Panc1 (cell line): ENCODE results near the gene SLC30A1. TPM values are rescaled to one million over a fixed set of nuclear protein-coding genes. Genes with fewer than 3 reads are reported as not detected.

Experiments
- ATAC-seq: fragments of 200-7000 bp; cut with Tn5 transposase; 2 replicates; pipeline ENCODE4 v1.9.1; 2020; ENCODE audit warnings: mild to moderate bottlenecking, moderate library complexity
- BruUV-seq: library from RNA; stranded (reverse); fragments of 400-500 nt; replicated peaks from 2 replicates; lab custom pipeline; 2021; lab: Mats Ljungman, UMichigan
- CTCF ChIA-PET: fragments of 300-600 bp; sonication (Branson Sonifier 250); formaldehyde crosslinking; loops from one replicate; lab custom pipeline; 2022; ENCODE audit warnings: antibody characterized with exemption; lab: Charles Lee
- POLR2A ChIA-PET: fragments of 300-600 bp; sonication (Branson Sonifier 250); formaldehyde crosslinking; loops from one replicate; lab custom pipeline; 2022; ENCODE audit warnings: antibody characterized with exemption; lab: Charles Lee
- DNase-seq: peaks from one replicate; pipeline ENCODE4 v3.0.0-alpha.2; 2010; ENCODE audit warnings: low read depth, low spot score
- H3K27ac ChIP-seq: 2 replicates; pipeline ENCODE4 v1.5.1; 2011; ENCODE audit warnings: mild to moderate bottlenecking, low read length, inconsistent platforms
- H3K27me3 ChIP-seq: fragments of 200-500 bp; sonication (Bioruptor generic); 2 replicates; pipeline ENCODE4 v1.6.0; 2014; ENCODE audit warnings: low read length, inconsistent platforms; ENCODE audit not compliant: control insufficient read depth, insufficient read depth
- H3K36me3 ChIP-seq: fragments of 200-500 bp; sonication (Bioruptor generic); 2 replicates; pipeline ENCODE4 v1.5.1; 2014; ENCODE audit warnings: inconsistent platforms, mild to moderate bottlenecking, low read length, moderate library complexity; ENCODE audit not compliant: control insufficient read depth, insufficient read depth
- H3K4me1 ChIP-seq: 2 replicates; pipeline ENCODE4 v1.5.1; 2011; ENCODE audit warnings: inconsistent platforms, mild to moderate bottlenecking, low read length, moderate library complexity; ENCODE audit not compliant: control insufficient read depth, insufficient read depth
- H3K4me3 ChIP-seq, 2 experiments: 2 replicates each; pipeline ENCODE4 v1.5.1; 2011 to 2012; ENCODE audit warnings: low read depth in 2 of 2, low read length in 2 of 2, mild to moderate bottlenecking in 2 of 2, inconsistent platforms in 1 of 2, moderate library complexity in 1 of 2
- H3K9me3 ChIP-seq: fragments of 200-500 bp; sonication (Bioruptor generic); 2 replicates; pipeline ENCODE4 v1.5.1; 2014; ENCODE audit warnings: low read depth, mild to moderate bottlenecking, inconsistent platforms, low read length, moderate library complexity; ENCODE audit not compliant: control insufficient read depth, insufficient read depth
- CTCF ChIP-seq: fragments of 450-650 bp; IDR thresholded peaks from 2 replicates; pipeline ENCODE4 v1.5.1; 2017; ENCODE audit warnings: mild to moderate bottlenecking
- POLR2AphosphoS5 ChIP-seq: IDR thresholded peaks from 2 replicates; pipeline ENCODE4 v1.6.1; 2012; ENCODE audit warnings: mild to moderate bottlenecking, low read depth, low read length, moderate library complexity
- SIN3A ChIP-seq: IDR thresholded peaks from 2 replicates; pipeline ENCODE4 v1.6.1; 2012; ENCODE audit warnings: low read depth, mild to moderate bottlenecking, low read length, moderate library complexity, borderline replicate concordance; ENCODE audit not compliant: insufficient read depth
- TCF7L2 ChIP-seq: IDR thresholded peaks from 2 replicates; pipeline ENCODE4 v1.6.1; 2011; ENCODE audit warnings: mild to moderate bottlenecking, low read depth, low read length, inconsistent platforms
- in situ Hi-C: cut with HindIII; loops from 2 replicates; pipeline ENCODE4 v1.10.0; 2016; ENCODE audit warnings: low sequenced_read_pairs, low pct_unique_long_range_greater_than_20kb
- intact Hi-C: fragments of 100-400 bp; cut with micrococcal nuclease; formaldehyde crosslinking; loops from one replicate; pipeline ENCODE4 v1.10.0; 2022; ENCODE audit not compliant: unreplicated experiment
- total RNA-seq: library from RNA; stranded (reverse); gene quantifications from one replicate; pipeline ENCODE4 v1.2.1, GENCODE V29; 2021; ENCODE audit not compliant: unreplicated experiment
- TF ChIP-seq, protein P1 (sequence below), 2 experiments: IDR thresholded peaks; 2 replicates each; pipeline ENCODE4 v1.6.1; 2011 to 2012; ENCODE audit warnings: low read depth in 2 of 2, control low read depth in 1 of 2, low read length in 1 of 2, mild to moderate bottlenecking in 1 of 2, moderate library complexity in 1 of 2; ENCODE audit not compliant: insufficient read depth in 1 of 2

Gene SLC30A1
- total RNA-seq, 1 experiment from 2014 or later = 34.5 TPM

- Histone ChIP-seq H3K4me1 (no peaks in the 10 kb centered on the region), H3K27ac (no peak overlapping the region), H3K9me3 (no peaks in the 10 kb centered on the region), H3K36me3 (no peaks in the 10 kb centered on the region), H3K4me3 (no peak overlapping the region), H3K27me3 (no peaks in the 10 kb centered on the region)
- no peak for TF ChIP-seq CTCF
- TF ChIP-seq, protein P1, sequence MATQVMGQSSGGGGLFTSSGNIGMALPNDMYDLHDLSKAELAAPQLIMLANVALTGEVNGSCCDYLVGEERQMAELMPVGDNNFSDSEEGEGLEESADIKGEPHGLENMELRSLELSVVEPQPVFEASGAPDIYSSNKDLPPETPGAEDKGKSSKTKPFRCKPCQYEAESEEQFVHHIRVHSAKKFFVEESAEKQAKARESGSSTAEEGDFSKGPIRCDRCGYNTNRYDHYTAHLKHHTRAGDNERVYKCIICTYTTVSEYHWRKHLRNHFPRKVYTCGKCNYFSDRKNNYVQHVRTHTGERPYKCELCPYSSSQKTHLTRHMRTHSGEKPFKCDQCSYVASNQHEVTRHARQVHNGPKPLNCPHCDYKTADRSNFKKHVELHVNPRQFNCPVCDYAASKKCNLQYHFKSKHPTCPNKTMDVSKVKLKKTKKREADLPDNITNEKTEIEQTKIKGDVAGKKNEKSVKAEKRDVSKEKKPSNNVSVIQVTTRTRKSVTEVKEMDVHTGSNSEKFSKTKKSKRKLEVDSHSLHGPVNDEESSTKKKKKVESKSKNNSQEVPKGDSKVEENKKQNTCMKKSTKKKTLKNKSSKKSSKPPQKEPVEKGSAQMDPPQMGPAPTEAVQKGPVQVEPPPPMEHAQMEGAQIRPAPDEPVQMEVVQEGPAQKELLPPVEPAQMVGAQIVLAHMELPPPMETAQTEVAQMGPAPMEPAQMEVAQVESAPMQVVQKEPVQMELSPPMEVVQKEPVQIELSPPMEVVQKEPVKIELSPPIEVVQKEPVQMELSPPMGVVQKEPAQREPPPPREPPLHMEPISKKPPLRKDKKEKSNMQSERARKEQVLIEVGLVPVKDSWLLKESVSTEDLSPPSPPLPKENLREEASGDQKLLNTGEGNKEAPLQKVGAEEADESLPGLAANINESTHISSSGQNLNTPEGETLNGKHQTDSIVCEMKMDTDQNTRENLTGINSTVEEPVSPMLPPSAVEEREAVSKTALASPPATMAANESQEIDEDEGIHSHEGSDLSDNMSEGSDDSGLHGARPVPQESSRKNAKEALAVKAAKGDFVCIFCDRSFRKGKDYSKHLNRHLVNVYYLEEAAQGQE (IDR thresholded peaks at IDR 0.05; ENCODE audit: insufficient read depth in 1 of 2, low read depth in 2 of 2, low read length in 1 of 2) = no peak
- TF ChIP-seq POLR2AphosphoS5 = no peak
- TF ChIP-seq TCF7L2 = no peak
- no TSS peak for BruUV-seq
- POLR2A ChIA-PET = no interaction called here
- DNase-seq (no peak), ATAC-seq (no peak; the same call in 1 of the 2 replicates)
- in situ Hi-C loops = no loop called here
- CTCF ChIA-PET = no interaction called here
- intact Hi-C loops = no loop called here
These were observed 44.2 kb downstream of the SLC30A1 start for GRCh38 chr1:211534545-211535291.

DNA sequence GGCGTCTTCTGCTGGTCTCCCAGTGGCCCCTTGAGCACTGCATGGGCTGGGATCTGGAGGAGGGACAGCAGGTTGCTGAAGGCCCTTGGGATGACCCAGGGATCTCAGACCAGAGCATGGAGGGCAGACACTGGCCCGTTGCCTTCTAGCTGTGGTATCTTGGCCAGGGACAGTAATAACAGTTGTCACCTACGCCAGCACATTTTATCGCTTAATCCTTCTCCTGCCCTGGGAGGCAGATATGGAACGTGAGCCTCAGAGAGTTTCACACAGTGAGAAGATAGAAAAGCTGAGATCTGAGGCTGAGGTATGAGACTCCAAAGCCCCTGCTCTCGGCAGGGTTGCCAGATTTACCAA, 46.9 kb downstream of the SLC30A1 start:
- in situ Hi-C loops = no loop called here
- Histone ChIP-seq H3K4me3 (no peak overlapping the region), H3K27ac (no peak overlapping the region), H3K4me1 (no peaks in the 10 kb centered on the region), H3K27me3 (no peaks in the 10 kb centered on the region), H3K36me3 (no peaks in the 10 kb centered on the region), H3K9me3 (no peaks in the 10 kb centered on the region)
- POLR2A ChIA-PET = no interaction called here
- DNase-seq (no peak), ATAC-seq (no peak)
- no TSS peak for BruUV-seq
- CTCF ChIA-PET = interaction anchor here (0.5 kb wide), 1 partner anchor 20 kb away, joined by 4 read pairs; no protein-coding TSS in a partner anchor
- intact Hi-C loops = no loop called here
- TF ChIP-seq, protein P1 (IDR thresholded peaks at IDR 0.05; ENCODE audit: insufficient read depth in 1 of 2, low read depth in 2 of 2, low read length in 1 of 2) = no peak
- TF ChIP-seq CTCF = no peak
- TF ChIP-seq TCF7L2 = no peak
- TF ChIP-seq POLR2AphosphoS5 = no peak
- no peak for TF ChIP-seq SIN3A
